ENCODE measurements around the gene CLVS2.

GRCh38 chr6:123055256-123055655 is 59.2 kb downstream of the CLVS2 start:
- no peak for TF ChIP-seq ZNF274 (IDR thresholded peaks at IDR 0.05; ENCODE audit: low read depth, low read length)
- TF ChIP-seq SUZ12 (IDR thresholded peaks at IDR 0.05; ENCODE audit: extremely low read depth, insufficient read depth, insufficient read length): no peak
